Measurements from ENCODE around the gene AMBN. TPM values are rescaled to one million over a fixed set of nuclear protein-coding genes. Genes with fewer than 3 reads are reported as not detected.

Gene AMBN
- total and polyA plus RNA-seq, 5 donors = not detected

DNA sequence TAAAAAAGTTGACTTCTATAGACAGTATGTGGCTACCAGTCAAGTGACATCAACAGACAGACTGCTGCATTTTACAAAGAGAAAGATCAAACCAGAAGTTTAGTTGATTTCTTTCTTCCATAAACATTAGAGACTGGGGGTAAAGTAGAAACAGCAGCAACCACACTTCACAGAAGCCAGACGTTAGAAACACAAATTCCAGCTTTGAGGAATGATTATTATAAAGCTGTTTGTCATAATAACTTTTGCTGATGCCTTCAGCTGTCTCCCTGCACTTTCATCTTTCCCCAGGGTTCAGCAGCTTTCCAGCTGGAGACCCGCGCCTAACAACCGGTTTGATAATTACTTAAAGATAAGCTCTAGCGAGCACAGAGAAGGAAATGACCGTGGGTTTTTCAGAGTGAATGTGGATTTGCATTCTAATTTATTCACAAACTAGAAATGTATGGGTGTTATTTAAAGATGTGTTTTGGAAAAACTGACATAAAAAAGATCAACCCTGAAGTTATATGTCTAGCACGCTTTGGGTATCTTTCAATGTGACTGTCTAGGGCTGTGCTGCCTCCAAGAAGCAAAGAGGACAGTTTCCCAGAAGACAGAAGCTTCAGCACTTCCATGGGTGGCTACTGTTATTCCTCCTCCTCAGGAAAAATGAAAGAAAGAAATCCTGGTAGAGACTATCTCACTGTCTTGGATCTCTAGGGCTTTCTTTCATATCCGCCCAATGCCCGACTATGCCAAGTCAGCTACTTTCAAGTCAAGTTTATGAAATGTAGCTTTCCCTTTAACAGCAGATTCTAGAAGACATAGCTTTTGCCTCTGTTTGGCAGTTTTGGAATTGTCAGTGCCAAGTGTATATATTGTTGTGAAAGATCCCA, 21.5 kb downstream of the AMBN start:
- Histone ChIP-seq H3K27me3 (ENCODE audit: control insufficient read depth, insufficient read depth) (no peaks in the 10 kb centered on the region), H3K27ac (ENCODE audit: low read length) (no peak overlapping the region), H3K4me1 (ENCODE audit: control insufficient read depth, insufficient read depth, low read length) (no peaks in the 10 kb centered on the region), H3K4me3 (ENCODE audit: low read length) (peak overlapping the region; percentile 47), H3K9me3 (ENCODE audit: control insufficient read depth, low read length) (no peaks in the 10 kb centered on the region)
- intact Hi-C loops (cut with DNase I) = no loop called here
- WGBS = 13% methylated on average over 9 of the region's 9 CpGs
- peak; percentile 68 to 77 for ATAC-seq
- peak in 1 of 3 donors; percentile 62 for DNase-seq

DNA sequence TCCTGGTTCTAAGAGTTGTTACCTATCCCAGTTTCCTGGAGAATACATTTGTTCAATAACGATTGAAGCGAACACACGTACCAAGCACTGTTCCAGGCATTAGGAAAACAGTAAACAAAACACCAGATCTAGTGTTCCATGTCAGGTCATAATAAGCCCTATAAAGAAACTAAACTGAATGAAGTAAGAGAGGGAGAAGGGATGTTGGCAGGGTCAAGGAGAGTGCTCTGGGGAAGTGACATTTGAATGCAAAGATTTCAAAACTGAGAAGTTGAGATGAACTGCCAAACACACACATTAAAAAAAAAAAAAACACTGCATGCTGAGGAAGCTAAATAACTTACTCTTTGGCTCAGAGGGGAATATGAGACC, 22.1 kb downstream of the AMBN start:
- 54% methylated on average over 3 of the region's 3 CpGs for WGBS
- H3K4me3 ChIP-seq (ENCODE audit: low read length) = peak overlapping the region; percentile 47
- H3K9me3 ChIP-seq (ENCODE audit: control insufficient read depth, low read length) = no peaks in the 10 kb centered on the region
- H3K27ac ChIP-seq (ENCODE audit: low read length) = no peak overlapping the region
- no peaks in the 10 kb centered on the region for H3K4me1 ChIP-seq (ENCODE audit: control insufficient read depth, insufficient read depth, low read length)
- ATAC-seq (peak; percentile 39 to 66), DNase-seq (no peak)
- no peaks in the 10 kb centered on the region for H3K27me3 ChIP-seq (ENCODE audit: control insufficient read depth, insufficient read depth)
- intact Hi-C loops (cut with DNase I) = no loop called here

DNA sequence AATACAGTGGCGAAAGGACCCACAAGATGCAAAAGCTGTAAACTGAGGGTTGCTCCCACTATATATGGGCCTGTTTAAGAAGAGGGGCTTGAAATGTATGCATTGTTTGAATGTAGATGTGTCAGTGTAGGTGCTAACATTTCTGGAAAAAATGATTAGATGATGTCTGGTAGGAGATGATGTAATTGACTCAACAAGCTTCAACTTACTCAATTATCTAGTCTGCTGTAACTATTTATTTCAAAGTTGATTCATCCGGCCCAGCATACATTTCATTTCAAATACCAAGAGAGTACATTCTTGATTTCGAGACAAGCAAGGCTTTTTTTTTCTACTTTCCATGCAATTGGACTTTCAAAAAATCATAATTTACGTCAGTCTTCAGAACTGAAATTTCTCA, 27.2 kb downstream of the AMBN start:
- no peak overlapping the region for H3K27ac ChIP-seq (ENCODE audit: low read length)
- WGBS = 83% methylated on average over 4 of the region's 4 CpGs

DNA sequence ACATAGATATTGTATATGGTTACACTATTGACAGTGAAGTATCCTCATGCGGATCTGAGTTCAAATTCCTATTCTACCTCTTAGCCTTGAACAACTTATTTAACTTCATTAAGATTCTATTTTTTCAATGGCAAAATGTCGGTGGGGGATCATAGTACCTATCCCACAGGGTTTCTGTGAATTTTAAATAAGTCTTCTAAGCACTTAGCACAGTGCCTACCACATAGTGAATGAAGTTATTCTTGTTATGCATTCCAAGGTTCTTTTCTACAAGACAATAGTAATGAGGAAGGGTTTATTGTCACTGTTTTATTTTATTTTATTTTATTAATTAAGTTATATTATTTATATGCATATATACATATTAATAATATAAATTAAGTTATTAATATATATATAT, 27.7 kb downstream of the AMBN start:
- H3K9me3 ChIP-seq (ENCODE audit: control insufficient read depth, low read length) = no peaks in the 10 kb centered on the region
- no peaks in the 10 kb centered on the region for H3K4me1 ChIP-seq (ENCODE audit: control insufficient read depth, insufficient read depth, low read length)
- H3K27ac ChIP-seq (ENCODE audit: low read length) = no peak overlapping the region
- WGBS = 95% methylated on average over 2 of the region's 2 CpGs
- no peak overlapping the region for H3K4me3 ChIP-seq (ENCODE audit: low read length)
- no peaks in the 10 kb centered on the region for H3K27me3 ChIP-seq (ENCODE audit: control insufficient read depth, insufficient read depth)
- DNase-seq = no peak
- no peak for ATAC-seq
- intact Hi-C loops (cut with DNase I) = no loop called here

More for the DNA sequence above, 27.2 kb downstream of the AMBN start:
- no peak for DNase-seq
- Histone ChIP-seq H3K4me3 (ENCODE audit: low read length) (no peak overlapping the region), H3K4me1 (ENCODE audit: control insufficient read depth, insufficient read depth, low read length) (no peaks in the 10 kb centered on the region), H3K27me3 (ENCODE audit: control insufficient read depth, insufficient read depth) (no peaks in the 10 kb centered on the region), H3K9me3 (ENCODE audit: control insufficient read depth, low read length) (no peaks in the 10 kb centered on the region)
- intact Hi-C loops (cut with DNase I) = no loop called here
- no peak for ATAC-seq

DNA sequence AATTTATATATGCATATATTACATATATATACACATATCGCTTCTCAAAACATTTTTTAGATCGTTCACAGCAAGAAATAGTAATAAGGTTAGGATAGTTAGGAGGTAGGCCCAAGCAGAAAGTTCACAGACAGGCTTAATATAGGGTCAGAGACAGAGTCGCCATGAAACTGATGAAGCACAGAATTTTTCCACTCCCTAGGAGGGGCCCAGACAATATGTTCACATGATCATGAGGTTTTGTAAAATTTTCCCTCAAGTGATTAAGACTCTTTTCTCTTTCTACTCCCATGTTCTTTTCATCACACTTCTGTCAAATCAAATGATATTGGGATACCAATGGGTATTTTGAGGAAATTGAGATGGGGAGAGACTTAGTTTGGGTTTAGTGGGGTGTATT, 31.3 kb downstream of the AMBN start:
- ATAC-seq = no peak
- 98% methylated on average over 3 of the region's 3 CpGs for WGBS
- Histone ChIP-seq H3K27ac (ENCODE audit: low read length) (no peak overlapping the region), H3K4me3 (ENCODE audit: low read length) (no peak overlapping the region), H3K4me1 (ENCODE audit: control insufficient read depth, insufficient read depth, low read length) (no peaks in the 10 kb centered on the region), H3K27me3 (ENCODE audit: control insufficient read depth, insufficient read depth) (no peaks in the 10 kb centered on the region), H3K9me3 (ENCODE audit: control insufficient read depth, low read length) (no peaks in the 10 kb centered on the region)
- no peak for DNase-seq
- intact Hi-C loops (cut with DNase I) = no loop called here

DNA sequence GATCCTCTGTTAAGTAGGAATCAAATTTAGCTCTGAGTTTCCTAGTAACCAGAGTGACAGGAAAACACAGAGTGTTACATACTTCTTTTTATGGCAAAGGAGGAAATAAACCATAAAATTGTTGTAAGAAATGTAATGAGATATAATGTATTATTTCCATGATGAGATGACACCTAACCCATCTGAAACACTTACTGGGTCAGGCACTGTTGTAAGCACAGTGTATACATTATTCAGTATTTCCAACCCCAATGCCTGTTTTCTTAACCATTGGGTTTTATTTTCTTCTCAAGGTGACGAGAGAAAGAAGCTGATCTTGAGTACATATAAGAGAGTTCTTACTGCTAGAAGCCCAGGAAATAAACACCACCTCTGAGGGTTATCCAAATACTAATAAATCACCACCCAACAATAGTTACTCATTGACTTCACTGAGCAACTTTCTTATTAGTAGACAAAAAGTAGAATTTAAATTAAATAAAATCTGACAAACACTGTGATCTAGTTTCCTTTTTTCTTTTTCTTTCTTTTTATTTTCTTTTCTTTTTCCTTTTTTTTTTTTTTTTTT, 32.3 kb downstream of the AMBN start:
- no peak overlapping the region for H3K4me3 ChIP-seq (ENCODE audit: low read length)
- intact Hi-C loops (cut with DNase I) = no loop called here
- no peaks in the 10 kb centered on the region for H3K4me1 ChIP-seq (ENCODE audit: control insufficient read depth, insufficient read depth, low read length)
- 49% methylated on average over 1 of the region's 1 CpG for WGBS
- H3K27ac ChIP-seq (ENCODE audit: low read length) = no peak overlapping the region
- DNase-seq = no peak
- no peaks in the 10 kb centered on the region for H3K27me3 ChIP-seq (ENCODE audit: control insufficient read depth, insufficient read depth)
- H3K9me3 ChIP-seq (ENCODE audit: control insufficient read depth, low read length) = no peaks in the 10 kb centered on the region
- ATAC-seq = no peak

DNA sequence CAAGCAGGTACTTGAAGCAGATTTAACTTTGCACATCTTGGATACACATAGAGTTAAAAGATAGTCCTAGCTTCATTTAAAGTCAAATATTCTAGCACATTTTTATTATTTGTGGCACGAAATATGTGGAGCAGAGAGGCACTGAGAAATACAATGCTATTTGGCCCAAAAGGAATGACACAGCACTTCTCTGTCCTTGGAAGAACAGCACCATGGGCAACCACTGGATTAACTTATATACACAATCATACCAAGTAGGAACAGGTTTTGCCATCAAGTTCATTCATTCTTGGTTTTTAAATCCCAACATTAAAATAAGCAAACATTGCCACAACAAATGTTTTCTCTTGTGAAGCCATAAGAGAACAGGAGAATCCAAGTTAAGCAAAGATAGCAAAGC, 35.6 kb downstream of the AMBN start:
- Histone ChIP-seq H3K27ac (ENCODE audit: low read length) (no peak overlapping the region), H3K4me3 (ENCODE audit: low read length) (no peak overlapping the region), H3K9me3 (ENCODE audit: control insufficient read depth, low read length) (no peaks in the 10 kb centered on the region), H3K27me3 (ENCODE audit: control insufficient read depth, insufficient read depth) (no peaks in the 10 kb centered on the region), H3K4me1 (ENCODE audit: control insufficient read depth, insufficient read depth, low read length) (no peaks in the 10 kb centered on the region)
- ATAC-seq (no peak), DNase-seq (no peak)
- 64% methylated on average over 1 of the region's 1 CpG for WGBS
- intact Hi-C loops (cut with DNase I) = no loop called here

DNA sequence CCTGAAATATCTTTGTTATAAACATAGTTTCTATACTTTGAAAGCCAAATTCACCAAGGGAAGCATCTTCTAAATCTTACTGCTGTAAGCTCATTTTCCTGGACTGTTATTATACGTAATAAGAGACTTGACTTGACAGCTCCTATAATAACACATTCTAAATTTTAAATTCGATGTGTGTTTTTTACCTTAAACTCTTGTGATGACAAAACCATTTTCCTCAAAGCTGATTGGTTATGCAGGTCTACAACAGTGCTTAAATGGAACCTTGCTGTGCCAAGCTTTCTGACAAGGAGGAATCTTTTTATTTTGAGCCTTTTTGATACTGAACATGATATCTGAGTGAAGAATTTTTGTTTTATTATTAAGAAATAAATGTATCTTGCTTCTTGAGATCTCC, 36.4 kb downstream of the AMBN start, which contains the start of gene ENAM:
TSS of gene ENAM (plus strand) at position 301 of the 400 bp plus-strand sequence. CDS start 757 bp downstream, outside the sequence.
- Histone ChIP-seq H3K27me3 (ENCODE audit: control insufficient read depth, insufficient read depth) (no peaks in the 10 kb centered on the region), H3K4me1 (ENCODE audit: control insufficient read depth, insufficient read depth, low read length) (no peaks in the 10 kb centered on the region), H3K27ac (ENCODE audit: low read length) (no peak within 1 kb of the TSS), H3K4me3 (ENCODE audit: low read length) (no peak within 1 kb of the TSS), H3K9me3 (ENCODE audit: control insufficient read depth, low read length) (no peaks in the 10 kb centered on the region)
- WGBS = 88% methylated on average over 2 of the region's 2 CpGs
- intact Hi-C loops (cut with DNase I) = no loop called here
- ATAC-seq = no peak
- DNase-seq = no peak

DNA sequence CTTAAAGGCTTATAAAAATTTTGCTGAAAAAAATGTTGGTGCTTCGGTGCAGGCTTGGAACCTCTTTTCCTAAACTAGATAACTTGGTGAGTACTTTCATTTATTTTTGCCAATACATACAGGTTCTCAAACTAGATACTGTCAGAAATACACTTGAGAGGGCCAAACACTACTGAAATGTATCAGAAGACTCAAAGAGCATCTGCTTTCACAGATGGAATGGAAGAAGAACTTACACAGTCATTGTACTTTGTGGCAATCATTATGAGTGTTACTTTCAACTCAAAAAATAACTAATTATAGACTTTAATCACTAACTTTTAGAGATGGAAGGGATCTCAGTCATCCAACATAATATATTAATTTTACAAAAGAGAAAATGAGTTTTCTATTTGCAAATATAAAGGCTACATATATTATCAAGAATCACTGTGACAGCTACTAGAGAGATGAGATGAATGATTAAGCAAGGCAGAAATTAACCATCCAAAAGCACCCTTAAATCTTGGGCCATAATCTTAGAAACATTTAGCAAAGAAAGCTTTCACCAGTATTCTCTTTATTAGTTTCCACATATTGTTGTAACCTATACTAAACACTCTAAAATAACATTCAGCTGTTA, 37.5 kb downstream of the AMBN start:
- no peak for DNase-seq
- no peaks in the 10 kb centered on the region for H3K27me3 ChIP-seq (ENCODE audit: control insufficient read depth, insufficient read depth)
- no peaks in the 10 kb centered on the region for H3K4me1 ChIP-seq (ENCODE audit: control insufficient read depth, insufficient read depth, low read length)
- no peak for ATAC-seq
- H3K4me3 ChIP-seq (ENCODE audit: low read length) = no peak overlapping the region
- intact Hi-C loops (cut with DNase I) = no loop called here
- WGBS = 85% methylated on average over 1 of the region's 1 CpG
- no peaks in the 10 kb centered on the region for H3K9me3 ChIP-seq (ENCODE audit: control insufficient read depth, low read length)
- H3K27ac ChIP-seq (ENCODE audit: low read length) = no peak overlapping the region

DNA sequence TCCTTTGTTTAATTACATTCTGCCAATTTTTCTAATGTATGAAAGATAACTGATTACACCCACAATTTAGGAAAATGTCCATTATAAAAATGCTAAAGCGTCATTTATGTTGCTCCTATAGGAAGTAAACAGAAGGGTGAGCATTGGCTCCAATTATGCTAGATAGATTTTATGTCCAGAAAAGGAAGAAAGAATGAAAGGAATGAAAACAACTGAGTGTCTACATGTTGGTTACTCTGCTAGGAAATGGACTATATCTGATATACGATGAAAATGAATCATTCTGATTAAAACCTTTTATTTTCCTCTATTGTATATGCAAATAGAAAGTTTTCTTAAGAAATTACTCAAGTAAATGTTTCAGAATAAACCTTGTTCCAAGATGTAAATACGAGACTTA, 38.1 kb downstream of the AMBN start:
- intact Hi-C loops (cut with DNase I) = no loop called here

DNA sequence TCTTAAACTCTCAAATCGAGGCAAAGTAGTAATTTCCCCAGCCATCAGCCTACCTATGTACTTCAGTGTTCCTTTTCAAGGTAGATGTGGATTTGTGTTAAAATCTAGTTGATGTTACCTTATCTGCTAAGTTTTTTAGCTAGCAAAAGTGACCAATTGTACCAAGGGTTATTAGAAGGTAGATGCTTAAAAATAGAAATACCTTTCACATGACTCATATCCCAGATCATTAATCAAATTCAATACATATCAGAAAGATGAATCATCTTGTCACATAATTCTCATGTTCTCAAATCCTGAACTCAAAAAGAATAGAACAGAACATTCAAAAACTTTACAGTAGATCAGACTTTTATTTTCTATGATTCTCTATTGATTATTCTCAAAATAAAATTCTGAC, 40.0 kb downstream of the AMBN start:
- Histone ChIP-seq H3K4me1 (ENCODE audit: control insufficient read depth, insufficient read depth, low read length) (no peaks in the 10 kb centered on the region), H3K27me3 (ENCODE audit: control insufficient read depth, insufficient read depth) (no peaks in the 10 kb centered on the region), H3K27ac (ENCODE audit: low read length) (no peak overlapping the region), H3K4me3 (ENCODE audit: low read length) (no peak overlapping the region), H3K9me3 (ENCODE audit: control insufficient read depth, low read length) (no peaks in the 10 kb centered on the region)
- DNase-seq (no peak), ATAC-seq (no peak)
- 86% methylated on average over 1 of the region's 1 CpG for WGBS
- intact Hi-C loops (cut with DNase I) = no loop called here

More for the DNA sequence above, 38.1 kb downstream of the AMBN start:
- Histone ChIP-seq H3K27me3 (ENCODE audit: control insufficient read depth, insufficient read depth) (no peaks in the 10 kb centered on the region), H3K4me3 (ENCODE audit: low read length) (no peak overlapping the region), H3K9me3 (ENCODE audit: control insufficient read depth, low read length) (no peaks in the 10 kb centered on the region), H3K27ac (ENCODE audit: low read length) (no peak overlapping the region), H3K4me1 (ENCODE audit: control insufficient read depth, insufficient read depth, low read length) (no peaks in the 10 kb centered on the region)
- 69% methylated on average over 3 of the region's 3 CpGs for WGBS
- DNase-seq (no peak), ATAC-seq (no peak)
